ENCODE measurements around the gene IFT81.
"Not testable (repeated sequence)": the region's sequence is repeated elsewhere in the genome, so short reads cannot be mapped to it uniquely, and the experiment has no call there.

- not testable (repeated sequence) for TF ChIP-seq CTCF (IDR thresholded peaks at IDR 0.05; ENCODE audit: insufficient read depth, low read length, poor library complexity, severe bottlenecking); EZH2phosphoT487 (conservative IDR thresholded peaks at IDR 0.05; ENCODE audit: low read length)
These were observed 35.9 kb upstream of the IFT81 start for GRCh38 chr12:110088216-110088615.
